SH-SY5Y (cell line): Measurements from ENCODE around the gene NR2F1-AS1.

Experiments used
- GATA2 ChIP-seq: IDR thresholded peaks from 2 replicates; pipeline ENCODE4 v1.6.1; 2011; ENCODE audit warnings: mild to moderate bottlenecking, low read depth, low read length
- GATA3 ChIP-seq: IDR thresholded peaks from 2 replicates; pipeline ENCODE4 v1.6.1; 2011; ENCODE audit warnings: low read depth, mild to moderate bottlenecking, low read length, moderate library complexity

NR2F1-AS1 gene

GRCh38 chr5:93598091-93599000 lies 17.3 kb upstream of the NR2F1-AS1 start:
- peak; percentile 65 for TF ChIP-seq GATA2
- TF ChIP-seq GATA3, result no peak

- TF ChIP-seq GATA2 (no peak), GATA3 (no peak)
These were observed 15.9 kb upstream of the NR2F1-AS1 start for GRCh38 chr5:93596676-93597490.

DNA sequence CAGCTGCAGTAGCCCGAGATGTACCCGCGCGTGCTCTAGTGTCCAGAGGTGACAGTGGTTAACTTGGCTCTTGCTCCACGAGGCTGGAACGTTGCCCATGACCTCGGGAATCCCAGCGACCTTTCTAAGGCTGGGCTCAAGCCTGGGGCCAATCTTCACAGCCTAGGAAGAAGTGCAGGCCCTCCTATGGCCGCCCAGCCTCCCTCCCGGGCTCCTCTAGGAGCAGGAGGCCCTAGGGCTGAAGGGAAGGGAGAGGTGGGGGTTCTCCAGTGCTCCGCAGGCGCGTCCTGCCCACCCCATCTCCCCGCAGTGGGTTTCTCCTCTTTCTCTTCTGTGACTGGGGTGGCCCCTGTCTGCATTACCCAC lies 15.3 kb upstream of the NR2F1-AS1 start:
- no peak for TF ChIP-seq GATA2
- no peak for TF ChIP-seq GATA3

- TF ChIP-seq GATA2, result no peak
- TF ChIP-seq GATA3, result no peak
These were observed 14.6 kb upstream of the NR2F1-AS1 start for GRCh38 chr5:93595420-93596147.

GRCh38 chr5:93594591-93595419 lies 13.8 kb upstream of the NR2F1-AS1 start:
- TF ChIP-seq GATA2 (no peak), GATA3 (no peak)

GRCh38 chr5:93593476-93594131 lies 12.6 kb upstream of the NR2F1-AS1 start:
- TF ChIP-seq GATA3, result no peak
- TF ChIP-seq GATA2, result no peak

GRCh38 chr5:93592883-93593282 lies 11.9 kb upstream of the NR2F1-AS1 start:
- no peak for TF ChIP-seq GATA3

- no peak for TF ChIP-seq GATA2
- TF ChIP-seq GATA3, result no peak
These were observed 10.4 kb upstream of the NR2F1-AS1 start for GRCh38 chr5:93591323-93591945.

- TF ChIP-seq GATA2 (no peak), GATA3 (no peak)
These were observed 9.5 kb upstream of the NR2F1-AS1 start for GRCh38 chr5:93590493-93590892.

DNA sequence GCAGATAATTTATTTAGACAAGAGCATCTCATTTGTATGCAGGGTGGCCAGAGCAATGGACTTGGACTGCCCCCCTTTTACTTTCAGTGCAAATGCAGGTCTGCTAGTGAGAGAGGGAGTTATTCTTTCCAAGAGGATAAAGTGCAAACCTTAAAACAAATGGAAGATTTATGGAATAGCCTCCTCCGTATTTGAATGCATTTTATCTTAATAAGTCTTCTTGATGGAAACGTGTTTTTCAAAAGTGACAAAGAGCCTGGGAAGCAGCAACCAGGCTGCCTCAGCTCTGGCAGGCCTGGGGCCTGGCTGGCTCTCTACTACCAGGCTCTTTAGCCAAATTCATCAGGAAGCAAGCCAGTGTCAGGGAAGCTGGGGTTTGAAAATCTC lies 8.8 kb upstream of the NR2F1-AS1 start:
- TF ChIP-seq GATA2, result no peak
- no peak for TF ChIP-seq GATA3

DNA sequence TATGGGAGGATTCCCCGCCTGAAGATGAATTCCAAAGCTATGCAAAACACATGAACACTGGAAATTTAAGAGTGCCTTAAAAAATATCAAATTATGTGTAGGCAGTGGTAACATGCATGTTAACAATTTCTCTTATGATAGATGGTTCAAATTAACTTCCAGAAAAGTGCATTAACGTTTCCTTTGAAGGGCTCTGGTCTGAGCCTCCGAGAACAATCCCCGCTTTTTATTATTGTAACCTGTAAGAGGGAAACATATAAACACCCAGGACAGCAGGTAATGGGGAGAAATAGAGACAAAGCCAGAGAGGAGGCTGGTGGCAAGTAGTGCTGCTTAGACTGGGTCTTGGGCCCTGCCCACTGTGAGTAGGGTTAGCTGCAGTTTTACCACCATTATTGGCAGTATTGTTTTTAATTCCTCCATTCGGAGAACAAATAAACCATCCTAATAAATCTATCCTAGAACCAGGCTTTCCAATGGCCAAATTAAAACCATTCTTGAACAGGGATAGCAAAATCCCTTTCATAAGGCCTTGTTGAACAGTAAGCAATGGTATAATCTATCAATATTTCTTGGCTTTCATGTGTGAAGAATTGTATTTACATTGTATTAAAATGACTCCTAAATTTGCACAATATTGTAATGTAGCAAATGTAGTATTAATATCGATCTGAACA lies 8.3 kb upstream of the NR2F1-AS1 start:
- TF ChIP-seq GATA3, result no peak
- no peak for TF ChIP-seq GATA2
